Cardiac fibroblast (primary cell): ENCODE results near the gene SLC2A13.
A peak's percentile ranks its signal among the peaks of the same experiment; 100 is the strongest.

Experiments
- DNase-seq, 2 donors: peaks; one replicate each; pipeline versions ENCODE4 v3.0.0 to v3.0.0-alpha.2; 2010; ENCODE audit warnings: low read depth in 2 of 2
- H3K4me3 ChIP-seq, 2 donors: replicated peaks in 1 of 2; 1 replicate in 1 of 2; 2 replicates in 1 of 2; pipeline ENCODE4 v1.5.1; 2011; ENCODE audit warnings: low read depth in 2 of 2, low read length in 2 of 2, mild to moderate bottlenecking in 2 of 2, moderate library complexity in 1 of 2
- TF ChIP-seq, protein P1 (sequence below): IDR thresholded peaks from one replicate; pipeline ENCODE4 v1.5.1; 2011; ENCODE audit warnings: low read depth, mild to moderate bottlenecking, low read length, inconsistent platforms

The SLC2A13 gene

DNA sequence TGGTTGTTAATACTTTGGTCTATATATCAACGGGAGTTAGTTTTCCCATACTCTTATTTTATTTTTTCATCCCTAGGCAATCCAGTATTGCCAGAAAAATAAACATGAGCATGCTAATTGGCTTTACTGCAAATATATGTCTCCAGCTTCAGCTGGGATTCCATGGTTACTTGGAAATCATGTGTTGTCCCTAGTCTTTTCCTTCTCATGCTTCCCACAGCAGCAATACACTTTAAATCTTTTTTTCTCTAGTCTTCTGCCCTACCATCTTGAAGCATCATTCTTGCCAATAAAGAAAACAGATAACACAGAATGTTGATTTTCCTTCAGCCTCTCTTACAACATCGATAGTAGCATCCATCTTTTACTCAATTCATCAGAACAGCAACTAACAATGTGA, 60.2 kb downstream of the SLC2A13 start:
- H3K4me3 ChIP-seq, result no peak overlapping the region
- no peak for DNase-seq
- TF ChIP-seq, protein P1, sequence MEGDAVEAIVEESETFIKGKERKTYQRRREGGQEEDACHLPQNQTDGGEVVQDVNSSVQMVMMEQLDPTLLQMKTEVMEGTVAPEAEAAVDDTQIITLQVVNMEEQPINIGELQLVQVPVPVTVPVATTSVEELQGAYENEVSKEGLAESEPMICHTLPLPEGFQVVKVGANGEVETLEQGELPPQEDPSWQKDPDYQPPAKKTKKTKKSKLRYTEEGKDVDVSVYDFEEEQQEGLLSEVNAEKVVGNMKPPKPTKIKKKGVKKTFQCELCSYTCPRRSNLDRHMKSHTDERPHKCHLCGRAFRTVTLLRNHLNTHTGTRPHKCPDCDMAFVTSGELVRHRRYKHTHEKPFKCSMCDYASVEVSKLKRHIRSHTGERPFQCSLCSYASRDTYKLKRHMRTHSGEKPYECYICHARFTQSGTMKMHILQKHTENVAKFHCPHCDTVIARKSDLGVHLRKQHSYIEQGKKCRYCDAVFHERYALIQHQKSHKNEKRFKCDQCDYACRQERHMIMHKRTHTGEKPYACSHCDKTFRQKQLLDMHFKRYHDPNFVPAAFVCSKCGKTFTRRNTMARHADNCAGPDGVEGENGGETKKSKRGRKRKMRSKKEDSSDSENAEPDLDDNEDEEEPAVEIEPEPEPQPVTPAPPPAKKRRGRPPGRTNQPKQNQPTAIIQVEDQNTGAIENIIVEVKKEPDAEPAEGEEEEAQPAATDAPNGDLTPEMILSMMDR, result no peak

DNA sequence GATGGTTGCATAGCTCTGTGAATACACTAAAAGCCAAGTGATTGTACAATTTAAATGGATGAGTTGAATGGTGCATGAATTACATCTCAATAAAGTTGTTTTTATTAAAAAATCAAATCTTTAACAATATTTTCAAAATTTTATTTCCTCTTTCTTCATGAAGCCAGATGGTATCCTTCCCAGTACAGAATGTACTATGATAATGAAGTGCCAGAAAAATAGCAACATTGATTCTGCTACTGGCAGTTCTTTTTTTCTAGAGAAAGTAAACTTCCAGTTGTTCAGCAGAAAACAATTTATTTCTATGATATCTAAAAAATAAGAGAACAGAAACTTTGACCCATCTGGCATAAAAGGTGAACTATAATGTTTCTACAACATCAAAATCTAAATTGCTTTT, 61.5 kb downstream of the SLC2A13 start:
- TF ChIP-seq, protein P1, result no peak
- no peak for DNase-seq
- H3K4me3 ChIP-seq, result no peak overlapping the region

DNA sequence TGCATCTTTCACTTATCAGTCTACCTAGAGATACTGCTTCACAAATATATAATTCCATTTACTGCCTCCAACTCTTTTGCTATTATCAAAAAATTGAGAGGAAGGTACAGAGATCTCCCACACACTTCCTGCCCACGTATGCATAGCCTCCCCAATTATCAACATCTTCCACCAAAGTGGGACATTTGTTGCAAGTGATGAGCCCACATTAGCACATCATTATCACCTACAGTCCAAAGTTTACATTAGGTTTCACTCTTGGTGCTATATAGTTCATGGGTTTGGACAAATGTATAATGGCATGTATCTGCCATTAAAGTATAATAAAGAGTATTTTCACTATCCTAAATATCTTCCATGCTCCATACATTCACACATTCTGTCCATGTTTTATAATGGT, 66.3 kb downstream of the SLC2A13 start:
- no peak overlapping the region for H3K4me3 ChIP-seq
- DNase-seq, result no peak
- TF ChIP-seq, protein P1, result no peak

DNA sequence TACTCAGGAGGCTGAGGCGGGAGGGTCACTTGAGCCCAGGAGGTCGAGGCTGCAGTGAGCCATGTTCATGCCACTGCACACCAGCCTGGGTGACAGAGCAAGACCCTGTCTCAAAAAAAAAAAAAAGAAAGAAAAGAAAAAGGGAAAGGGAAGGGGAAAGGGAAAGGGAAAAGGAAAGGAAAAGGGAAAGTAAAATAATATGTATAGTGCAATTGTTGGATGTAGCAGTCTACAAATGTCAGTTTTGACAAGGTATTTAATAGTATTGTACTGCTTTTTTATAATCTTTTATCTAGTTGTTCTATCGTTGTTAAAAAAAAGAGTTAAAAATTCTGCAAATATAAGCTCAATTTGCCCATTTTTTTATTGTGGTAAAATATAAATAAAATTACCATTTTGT, 67.3 kb downstream of the SLC2A13 start:
- no peak for DNase-seq
- TF ChIP-seq, protein P1, result no peak
- H3K4me3 ChIP-seq, result no peak overlapping the region

DNA sequence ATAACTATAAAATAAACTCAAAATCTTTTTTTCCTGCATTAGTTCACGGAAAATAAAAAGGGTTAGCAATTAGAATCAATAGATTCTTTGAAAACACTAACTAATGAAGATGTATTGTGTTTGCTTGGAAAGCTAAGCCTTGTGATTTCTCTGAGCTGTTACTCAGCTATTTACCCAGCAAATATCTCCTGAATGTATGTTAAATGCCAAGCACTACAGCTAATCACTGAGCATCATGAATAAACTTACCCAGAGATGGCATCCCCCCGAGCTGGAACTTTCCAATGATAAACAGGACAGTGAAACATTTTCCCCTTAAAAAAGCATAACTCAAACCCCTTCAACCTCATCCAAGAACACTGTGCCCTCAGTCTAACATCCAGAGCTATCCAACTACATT, 71.2 kb downstream of the SLC2A13 start:
- TF ChIP-seq, protein P1, result no peak
- peak in 1 of 2 donors; percentile 24 for DNase-seq
- no peak overlapping the region for H3K4me3 ChIP-seq

DNA sequence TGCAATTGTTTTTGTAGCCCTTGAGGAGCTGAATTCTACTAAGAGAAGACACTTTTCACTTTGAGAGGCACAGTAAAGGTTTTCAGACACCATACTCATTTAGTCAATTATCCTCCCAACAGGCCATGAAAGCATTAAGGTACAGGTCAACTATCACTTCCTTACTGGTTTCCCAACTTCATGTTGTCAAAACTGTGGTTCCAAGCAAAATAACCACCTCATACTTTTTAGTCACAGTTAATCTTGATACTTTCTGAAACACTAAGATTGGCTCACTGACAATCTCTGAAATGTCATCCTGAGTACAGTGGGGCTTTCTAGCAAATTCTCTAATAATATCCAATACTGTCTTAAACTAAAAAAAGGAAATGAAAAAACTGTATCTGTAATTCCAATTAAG, 71.7 kb downstream of the SLC2A13 start:
- no peak overlapping the region for H3K4me3 ChIP-seq
- peak in 1 of 2 donors; percentile 7 for DNase-seq
- TF ChIP-seq, protein P1, result no peak

DNA sequence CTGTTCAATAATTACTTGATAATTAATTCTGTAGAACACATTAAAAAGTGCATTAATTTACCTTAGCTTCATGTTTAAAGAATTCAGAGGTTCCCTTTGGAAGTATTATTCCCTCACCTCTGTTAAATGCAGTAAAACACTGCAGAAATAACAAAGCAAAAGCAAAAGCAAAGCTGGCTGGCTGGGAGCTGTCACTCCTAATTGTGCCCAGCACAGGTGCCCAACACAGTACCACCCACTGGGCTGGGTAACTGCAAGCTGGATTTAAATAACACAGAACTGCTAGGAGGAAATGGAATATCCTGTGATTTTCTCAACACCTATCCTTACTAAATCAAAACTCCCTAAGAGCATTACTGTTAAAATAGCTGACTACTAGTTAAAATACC, 72.6 kb downstream of the SLC2A13 start:
- TF ChIP-seq, protein P1, result no peak

More for the DNA sequence above, 72.6 kb downstream of the SLC2A13 start:
- DNase-seq, result no peak
- no peak overlapping the region for H3K4me3 ChIP-seq
